AG04450 (cell line): Measurements from ENCODE around the gene PREX1. TPM values are rescaled to one million over a fixed set of nuclear protein-coding genes. Genes with fewer than 3 reads are reported as not detected.

ENCODE experiments used
- CTCF ChIA-PET: fragments of 300-600, 350-600 bp; formaldehyde crosslinking; extraction: SDS; loops from one replicate; lab custom pipeline; 2022; ENCODE audit warnings: antibody characterized with exemption, inconsistent platforms; lab: Charles Lee
- POLR2A ChIA-PET: fragments of 350-600 bp; formaldehyde crosslinking; extraction: SDS; loops from one replicate; lab custom pipeline; 2021; ENCODE audit warnings: antibody characterized with exemption, inconsistent platforms; lab: Yijun Ruan, JAX
- DNase-seq: peaks from one replicate; pipeline ENCODE4 v3.0.0-alpha.2; 2011; ENCODE audit warnings: low read depth, low spot score
- H3K27ac ChIP-seq: one replicate; pipeline ENCODE4 v1.5.1; 2012; ENCODE audit warnings: low read depth, low read length, control low read depth
- H3K27me3 ChIP-seq: one replicate; pipeline ENCODE4 v1.6.0; 2012; ENCODE audit warnings: low read length; ENCODE audit not compliant: control insufficient read depth, insufficient read depth
- H3K4me3 ChIP-seq: 2 replicates; pipeline ENCODE4 v1.5.1; 2011; ENCODE audit warnings: mild to moderate bottlenecking, low read depth, low read length, control low read depth
- H3K9me3 ChIP-seq: 2 replicates; pipeline ENCODE4 v1.5.1; 2012; ENCODE audit warnings: low read length; ENCODE audit not compliant: control insufficient read depth, insufficient read depth
- polyA plus RNA-seq: library from polyadenylated mRNA; depleted of rRNA; stranded (reverse); fragments of >200 nt; gene quantifications from 2 replicates; pipeline ENCODE4 v1.2.3, GENCODE V29; 2011
- TF ChIP-seq, protein P1 (sequence below): IDR thresholded peaks from 2 replicates; pipeline ENCODE4 v1.5.1; 2011; ENCODE audit warnings: low read depth, low read length, control low read depth, inconsistent platforms

Gene PREX1
- polyA plus RNA-seq, 1 experiment: 0.69 TPM

DNA sequence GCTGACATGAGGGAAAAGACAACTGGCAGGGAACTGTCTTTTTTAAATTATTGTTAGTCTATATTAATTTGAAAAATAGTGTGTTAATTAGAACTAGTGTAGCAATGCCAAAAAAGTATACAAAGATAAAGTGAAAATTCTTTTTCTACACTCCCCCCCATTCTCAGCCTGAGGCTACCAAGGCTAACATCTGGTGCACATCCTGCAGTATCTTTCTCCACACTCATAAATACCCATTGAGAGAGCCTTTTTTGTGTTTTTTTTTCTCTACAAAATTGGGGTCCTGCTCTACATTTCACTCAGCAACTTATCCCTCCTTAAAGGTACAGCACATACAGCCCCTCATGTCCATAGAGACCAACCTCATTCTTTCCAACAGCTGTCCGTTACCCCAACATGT lies 20.7 kb downstream of the PREX1 start:
- Histone ChIP-seq H3K9me3 (peaks cover 8% of the 10 kb centered on the region; the same call in 1 of the 2 replicates), H3K27me3 (peaks cover 17% of the 10 kb centered on the region), H3K4me3 (no peak overlapping the region), H3K27ac (no peak overlapping the region)
- TF ChIP-seq, protein P1, sequence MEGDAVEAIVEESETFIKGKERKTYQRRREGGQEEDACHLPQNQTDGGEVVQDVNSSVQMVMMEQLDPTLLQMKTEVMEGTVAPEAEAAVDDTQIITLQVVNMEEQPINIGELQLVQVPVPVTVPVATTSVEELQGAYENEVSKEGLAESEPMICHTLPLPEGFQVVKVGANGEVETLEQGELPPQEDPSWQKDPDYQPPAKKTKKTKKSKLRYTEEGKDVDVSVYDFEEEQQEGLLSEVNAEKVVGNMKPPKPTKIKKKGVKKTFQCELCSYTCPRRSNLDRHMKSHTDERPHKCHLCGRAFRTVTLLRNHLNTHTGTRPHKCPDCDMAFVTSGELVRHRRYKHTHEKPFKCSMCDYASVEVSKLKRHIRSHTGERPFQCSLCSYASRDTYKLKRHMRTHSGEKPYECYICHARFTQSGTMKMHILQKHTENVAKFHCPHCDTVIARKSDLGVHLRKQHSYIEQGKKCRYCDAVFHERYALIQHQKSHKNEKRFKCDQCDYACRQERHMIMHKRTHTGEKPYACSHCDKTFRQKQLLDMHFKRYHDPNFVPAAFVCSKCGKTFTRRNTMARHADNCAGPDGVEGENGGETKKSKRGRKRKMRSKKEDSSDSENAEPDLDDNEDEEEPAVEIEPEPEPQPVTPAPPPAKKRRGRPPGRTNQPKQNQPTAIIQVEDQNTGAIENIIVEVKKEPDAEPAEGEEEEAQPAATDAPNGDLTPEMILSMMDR: no peak
- POLR2A ChIA-PET: no interaction called here
- no peak for DNase-seq
- CTCF ChIA-PET: no interaction called here

DNA sequence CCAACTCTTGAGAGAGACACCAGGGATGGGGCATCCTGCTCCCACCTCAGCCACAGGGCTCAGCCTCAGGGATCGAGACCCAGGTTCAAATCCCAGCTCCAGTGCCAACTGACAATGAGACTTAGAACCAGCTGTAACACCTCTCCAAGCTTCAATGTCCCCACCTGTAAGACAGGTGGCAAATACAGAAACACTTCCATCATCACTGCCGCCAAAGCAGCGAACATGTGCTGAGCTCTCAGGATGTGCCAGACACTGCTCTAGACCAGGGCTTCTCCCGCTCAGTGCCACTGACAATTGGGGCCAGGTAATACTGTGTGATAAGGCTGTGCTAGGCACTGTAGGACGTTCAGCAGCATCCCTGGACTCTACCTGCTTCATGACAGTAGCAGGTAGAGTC lies 22.1 kb downstream of the PREX1 start:
- Histone ChIP-seq H3K27me3 (peaks cover 22% of the 10 kb centered on the region), H3K27ac (no peak overlapping the region), H3K4me3 (no peak overlapping the region), H3K9me3 (peaks cover 8% of the 10 kb centered on the region; the same call in 1 of the 2 replicates)
- no peak for DNase-seq
- CTCF ChIA-PET: interaction anchor here (0.9 kb wide), 1 partner anchor 99 kb away, joined by 4 read pairs; no protein-coding TSS in a partner anchor
- POLR2A ChIA-PET: interaction anchor here (0.6 kb wide), 1 partner anchor 251 kb away, joined by 3 read pairs; no protein-coding TSS in a partner anchor
- TF ChIP-seq, protein P1: no peak

DNA sequence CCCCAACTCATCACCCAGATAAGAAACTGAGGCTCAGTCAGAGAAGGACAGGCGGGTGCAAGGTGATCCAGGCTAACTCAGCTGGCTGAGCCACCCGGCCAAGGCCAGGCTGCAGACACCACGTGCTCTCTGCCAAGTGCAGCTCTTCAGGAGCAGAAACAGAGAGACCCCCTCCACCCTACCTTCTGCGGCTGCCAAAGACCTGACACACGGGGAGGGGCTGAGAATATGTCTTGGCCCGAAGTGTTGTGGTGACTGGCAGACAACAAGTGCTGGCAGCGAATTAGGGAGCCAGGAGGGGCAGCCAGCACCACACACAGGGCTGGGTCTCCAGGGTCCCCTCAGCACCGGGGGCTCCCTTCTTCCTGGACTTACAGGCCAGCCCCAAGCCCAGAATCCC lies 22.5 kb downstream of the PREX1 start:
- DNase-seq: no peak

DNA sequence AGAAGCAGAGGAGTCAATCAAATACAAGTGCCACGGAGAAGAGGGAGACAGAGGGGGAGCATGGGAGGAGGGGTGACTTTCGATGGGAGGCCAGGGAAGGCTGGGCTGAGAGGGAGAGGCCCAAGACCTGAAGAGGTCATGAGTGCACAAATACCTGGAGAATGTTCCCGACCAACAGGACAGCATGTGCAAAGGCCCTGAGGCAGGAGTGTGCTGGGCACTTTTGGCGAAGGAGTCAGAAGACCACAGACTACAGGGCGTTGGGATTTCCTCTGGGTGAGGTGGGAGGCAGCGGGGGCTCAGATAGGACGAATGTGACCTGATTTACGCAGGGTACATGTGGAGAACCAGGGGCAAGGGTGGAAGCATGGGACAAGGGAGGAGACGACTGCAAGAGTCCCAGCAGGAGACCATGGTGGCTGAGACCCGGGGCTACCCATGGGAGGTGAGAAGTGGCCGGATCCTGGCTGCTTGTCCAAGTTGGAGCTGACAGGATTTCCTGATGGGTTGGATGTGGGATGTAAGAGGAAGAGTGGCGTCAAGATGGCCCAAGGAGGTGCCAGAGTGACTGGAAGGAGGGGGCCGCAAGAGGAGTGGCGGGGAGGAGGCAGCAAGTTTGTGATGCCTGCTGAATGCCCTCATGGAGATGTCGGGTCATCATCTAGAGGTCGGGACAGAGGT lies 23.4 kb downstream of the PREX1 start:
- Histone ChIP-seq H3K4me3 (no peak overlapping the region), H3K9me3 (peaks cover 8% of the 10 kb centered on the region; the same call in 1 of the 2 replicates), H3K27ac (no peak overlapping the region), H3K27me3 (peaks cover 29% of the 10 kb centered on the region)
- TF ChIP-seq, protein P1: no peak
- ChIA-PET POLR2A (no interaction called here), CTCF (interaction anchor here (0.9 kb wide), 1 partner anchor 100 kb away, joined by 4 read pairs; no protein-coding TSS in a partner anchor)
- no peak for DNase-seq

More for the DNA sequence above, 22.5 kb downstream of the PREX1 start:
- TF ChIP-seq, protein P1: no peak
- H3K27ac ChIP-seq: no peak overlapping the region
- H3K27me3 ChIP-seq: peaks cover 22% of the 10 kb centered on the region
- CTCF ChIA-PET: interaction anchor here (0.9 kb wide), 1 partner anchor 99 kb away, joined by 4 read pairs; no protein-coding TSS in a partner anchor
- POLR2A ChIA-PET: interaction anchor here (0.6 kb wide), 1 partner anchor 251 kb away, joined by 3 read pairs; no protein-coding TSS in a partner anchor
- no peak overlapping the region for H3K4me3 ChIP-seq
- peaks cover 8% of the 10 kb centered on the region; the same call in 1 of the 2 replicates for H3K9me3 ChIP-seq
